ENCODE results near the gene DHX9.

DHX9 gene

GRCh38 chr1:182909578-182909977 lies 70.4 kb downstream of the DHX9 start:
- no peak for DNase-seq (ENCODE audit: extremely low read depth, low read depth)
- no peak for TF ChIP-seq CTCF (IDR thresholded peaks at IDR 0.05; ENCODE audit: low read depth, low read length)

- no peak for TF ChIP-seq CTCF (IDR thresholded peaks at IDR 0.05; ENCODE audit: low read depth, low read length)
- no peak for DNase-seq (ENCODE audit: extremely low read depth, low read depth)
Observed at GRCh38 chr1:182910143-182910542, 71.0 kb downstream of the DHX9 start.

GRCh38 chr1:182913401-182913800 lies 74.3 kb downstream of the DHX9 start:
- DNase-seq (ENCODE audit: extremely low read depth, low read depth): no peak
- TF ChIP-seq CTCF (IDR thresholded peaks at IDR 0.05; ENCODE audit: low read depth, low read length): no peak

GRCh38 chr1:182917378-182917777 lies 78.2 kb downstream of the DHX9 start:
- DNase-seq (ENCODE audit: extremely low read depth, low read depth): no peak
- TF ChIP-seq CTCF (IDR thresholded peaks at IDR 0.05; ENCODE audit: low read depth, low read length): no peak

GRCh38 chr1:182925661-182926060 lies 86.5 kb downstream of the DHX9 start:
- DNase-seq (ENCODE audit: extremely low read depth, low read depth): no peak
- TF ChIP-seq CTCF (IDR thresholded peaks at IDR 0.05; ENCODE audit: low read depth, low read length): no peak

- DNase-seq (ENCODE audit: extremely low read depth, low read depth): no peak
- TF ChIP-seq CTCF (IDR thresholded peaks at IDR 0.05; ENCODE audit: low read depth, low read length): no peak
Observed at GRCh38 chr1:182927693-182928433, 88.7 kb downstream of the DHX9 start.

- no peak for TF ChIP-seq CTCF (IDR thresholded peaks at IDR 0.05; ENCODE audit: low read depth, low read length)
Observed at GRCh38 chr1:182930985-182931384, 91.8 kb downstream of the DHX9 start.

More at GRCh38 chr1:182930985-182931384, 91.8 kb downstream of the DHX9 start:
- no peak for DNase-seq (ENCODE audit: extremely low read depth, low read depth)

Measured in AG09319 (cell line).